ENCODE measurements around the gene JMJD1C.

DNA sequence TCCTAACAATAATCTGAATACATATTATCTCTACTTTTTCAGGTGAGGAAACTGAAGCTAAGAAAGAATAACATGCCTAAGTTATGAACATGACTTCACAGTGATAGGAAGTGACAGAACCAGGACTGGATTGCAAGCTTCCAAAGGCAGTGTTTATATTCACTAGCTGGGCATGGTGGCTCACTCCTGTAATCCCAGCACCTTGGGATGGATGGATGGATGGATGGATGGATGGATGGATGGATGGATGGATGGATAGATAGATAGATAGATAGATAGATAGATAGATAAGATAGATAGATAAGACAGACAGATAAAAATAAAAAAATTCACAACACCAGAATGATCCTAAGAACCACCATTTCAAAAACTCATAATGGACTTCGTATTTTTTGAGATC, 18.2 kb upstream of the JMJD1C start:
- TF ChIP-seq POLR2A (IDR thresholded peaks at IDR 0.05; ENCODE audit: low read depth, low read length) (no peak), GATA2 (IDR thresholded peaks at IDR 0.05; ENCODE audit: insufficient read depth, insufficient read length, low read depth, low read length) (no peak), CTCF (IDR thresholded peaks at IDR 0.05; ENCODE audit: extremely low read depth in 1 of 2, insufficient read depth in 1 of 2, low read depth in 1 of 2, low read length in 2 of 2) (no peak), MAX (IDR thresholded peaks at IDR 0.05; ENCODE audit: insufficient read depth, insufficient read length) (no peak), POLR2AphosphoS5 (IDR thresholded peaks at IDR 0.05; ENCODE audit: insufficient read depth, low read depth, low read length) (no peak), FOS (IDR thresholded peaks at IDR 0.05; ENCODE audit: borderline replicate concordance, insufficient read depth, low read length) (no peak)

Measured in endothelial cell of umbilical vein (primary cell).